ENCODE data around the gene SETBP1. TPM values are rescaled to one million over a fixed set of nuclear protein-coding genes. Genes with fewer than 3 reads are reported as not detected.

The SETBP1 gene
- total and polyA plus RNA-seq, 2 of the 13 experiments (the other 11 are each of a cell fraction or from before 2014, with no cell fraction given), result 0.18 to 0.65 TPM

GRCh38 chr18:44673256-44673880, 7.3 kb upstream of the SETBP1 start (continued):
- TF ChIP-seq ZBTB10 (CRISPR knock-in tag; IDR thresholded peaks at IDR 0.05; ENCODE audit: borderline replicate concordance) (no peak), ZNF552 (CRISPR knock-in tag; IDR thresholded peaks at IDR 0.05; ENCODE audit: borderline replicate concordance) (no peak), TOE1 (CRISPR knock-in tag; IDR thresholded peaks at IDR 0.05) (no peak)

- Histone ChIP-seq H3K27me3 (ENCODE audit: control insufficient read depth in 1 of 2, insufficient read depth in 2 of 2, low read length in 2 of 2) (peaks cover 3 to 33% of the 10 kb centered on the region in 2 experiments; a peak in 4 of 5 replicates), H3K4me2 (ENCODE audit: low read depth, low read length) (no peak overlapping the region), H4K20me1 (ENCODE audit: insufficient read depth, low read length) (peaks cover 2% of the 10 kb centered on the region), H3K36me3 (replicated peaks in 1 of 2; ENCODE audit: control insufficient read depth in 1 of 2, insufficient read depth in 2 of 2, low read length in 2 of 2) (no peaks in the 10 kb centered on the region), H3K79me2 (ENCODE audit: insufficient read depth, low read length) (no peaks in the 10 kb centered on the region), H3K4me1 (ENCODE audit: insufficient read depth, low read length) (no peaks in the 10 kb centered on the region), H3K27ac (ENCODE audit: extremely low read length, insufficient read depth, low read length) (no peak overlapping the region), H3K9me3 (ENCODE audit: low read length) (no peaks in the 10 kb centered on the region), H3K9ac (ENCODE audit: insufficient read depth, low read depth, low read length) (no peak overlapping the region), H2AFZ (ENCODE audit: low read length) (no peak overlapping the region), H3K4me3 (replicated peaks in 1 of 3; ENCODE audit: insufficient read depth in 1 of 3, low read depth in 2 of 3, low read length in 3 of 3) (no peak overlapping the region)
- TF ChIP-seq HMGA1 (CRISPR knock-in tag; conservative IDR thresholded peaks at IDR 0.05), result no peak
- TF ChIP-seq ZBTB20 (CRISPR knock-in tag; IDR thresholded peaks at IDR 0.05; ENCODE audit: borderline replicate concordance, low read depth), result no peak
- no peak for TF ChIP-seq ZBTB42 (CRISPR knock-in tag; IDR thresholded peaks at IDR 0.05)
- TF ChIP-seq CENPX (CRISPR knock-in tag; IDR thresholded peaks at IDR 0.05), result no peak
- no peak for TF ChIP-seq NR2C2 (CRISPR knock-in tag; IDR thresholded peaks at IDR 0.05; ENCODE audit: borderline replicate concordance)
- no peak for TF ChIP-seq ZNF225 (CRISPR knock-in tag; IDR thresholded peaks at IDR 0.05)
- no peak for TF ChIP-seq TBX3 (IDR thresholded peaks at IDR 0.05; ENCODE audit: borderline replicate concordance)
- TF ChIP-seq MAFF (IDR thresholded peaks at IDR 0.05; ENCODE audit: low read depth, low read length), result peak; percentile 51; the same call in 1 of the 2 replicates
- TF ChIP-seq MAFK (conservative IDR thresholded peaks at IDR 0.05 in 1 of 2, IDR thresholded peaks at IDR 0.05 in 1 of 2; ENCODE audit: low read length in 2 of 2), result peak; percentile 28 to 66; a peak in 3 of 4 replicates
- no peak for ATAC-seq
- DNase-seq (ENCODE audit: low spot score), result no peak
- in situ Hi-C loops (cut with HindIII; ENCODE audit: extremely low pct_ligation_motif_present, low pct_unique_long_range_greater_than_20kb) (loop anchor here (25.0 kb wide), 2 partner anchors 109 to 534 kb away; no protein-coding TSS in a partner anchor), intact Hi-C loops (cut with micrococcal nuclease; ENCODE audit: unreplicated experiment) (no loop called here)
- POLR2A ChIA-PET, result no interaction called here
- no TSS peak for BruUV-seq (replicated peaks)
- CTCF ChIA-PET (ENCODE audit: low intra/inter-chr PET ratio, low total read pairs), result no interaction called here
- WGBS (ENCODE audit: low lambda C conversion rate), result 71% methylated on average over 7 of the region's 7 CpGs
- FAIRE-seq, result no peak
These were observed 2.8 kb upstream of the SETBP1 start for GRCh38 chr18:44677933-44678332.
